H9 (cell line): ENCODE results near the gene TPRX2. TPM values are rescaled to one million over a fixed set of nuclear protein-coding genes. Genes with fewer than 3 reads are reported as not detected.

Experiments used
- DNase-seq: peaks from one replicate; pipeline ENCODE4 v3.0.0-alpha.2; 2017
- H2AFZ ChIP-seq: one replicate; pipeline ENCODE4 v1.6.1; 2013; ENCODE audit warnings: mild to moderate bottlenecking, low read length, control low read depth, moderate library complexity
- H2AK5ac ChIP-seq: 2 replicates; pipeline ENCODE4 v1.6.1; 2013; ENCODE audit warnings: low read length, control low read depth, mixed read lengths; ENCODE audit not compliant: insufficient read length
- H2BK120ac ChIP-seq: one replicate; pipeline ENCODE4 v1.6.1; 2013; ENCODE audit warnings: low read depth, mild to moderate bottlenecking, low read length, control low read depth, inconsistent platforms; ENCODE audit not compliant: poor library complexity, severe bottlenecking
- H2BK12ac ChIP-seq: 2 replicates; pipeline ENCODE4 v1.6.1; 2013; ENCODE audit warnings: low read length, control low read depth, mixed read lengths, low read depth; ENCODE audit not compliant: insufficient read length
- H2BK15ac ChIP-seq: 2 replicates; pipeline ENCODE4 v1.6.1; 2013; ENCODE audit warnings: low read depth, low read length, control low read depth
- H2BK20ac ChIP-seq: one replicate; pipeline ENCODE4 v1.6.1; 2013; ENCODE audit warnings: low read depth, mild to moderate bottlenecking, low read length, control low read depth, inconsistent platforms; ENCODE audit not compliant: poor library complexity, severe bottlenecking
- H2BK5ac ChIP-seq: 2 replicates; pipeline ENCODE4 v1.6.1; 2013; ENCODE audit warnings: low read length, control low read depth, mixed read lengths; ENCODE audit not compliant: insufficient read length
- H3K14ac ChIP-seq: 2 replicates; pipeline ENCODE4 v1.6.1; 2013; ENCODE audit warnings: low read length, control low read depth; ENCODE audit not compliant: insufficient read depth
- H3K18ac ChIP-seq: 2 replicates; pipeline ENCODE4 v1.6.1; 2013; ENCODE audit warnings: low read depth, mild to moderate bottlenecking, mixed read lengths, low read length, control low read depth; ENCODE audit not compliant: insufficient read length
- H3K23ac ChIP-seq: 2 replicates; pipeline ENCODE4 v1.6.1; 2013; ENCODE audit warnings: low read length, control low read depth, mixed read lengths, low read depth; ENCODE audit not compliant: insufficient read length
- H3K23me2 ChIP-seq: 2 replicates; pipeline ENCODE4 v1.6.1; 2013; ENCODE audit warnings: low read depth, mild to moderate bottlenecking, mixed read lengths, low read length, control low read depth; ENCODE audit not compliant: insufficient read length, poor library complexity, severe bottlenecking
- H3K27ac ChIP-seq: 2 replicates; pipeline ENCODE4 v1.5.1; 2013; ENCODE audit warnings: low read length, control low read depth, mixed read lengths, low read depth; ENCODE audit not compliant: insufficient read length
- H3K27me3 ChIP-seq: 2 replicates; pipeline ENCODE4 v1.6.1; 2013; ENCODE audit warnings: low read length, control low read depth, inconsistent platforms; ENCODE audit not compliant: insufficient read depth
- H3K4ac ChIP-seq: 2 replicates; pipeline ENCODE4 v1.6.1; 2013; ENCODE audit warnings: low read depth, mild to moderate bottlenecking, control low read depth, inconsistent platforms, low read length, moderate library complexity
- H3K4me1 ChIP-seq: 2 replicates; pipeline ENCODE4 v1.6.1; 2013; ENCODE audit warnings: low read length, control low read depth, inconsistent platforms; ENCODE audit not compliant: insufficient read depth
- H3K4me2 ChIP-seq: 2 replicates; pipeline ENCODE4 v1.6.1; 2013; ENCODE audit warnings: low read length, control low read depth, mixed read lengths; ENCODE audit not compliant: insufficient read length, insufficient read depth
- H3K56ac ChIP-seq: 2 replicates; pipeline ENCODE4 v1.6.1; 2013; ENCODE audit warnings: low read depth, mild to moderate bottlenecking, mixed read lengths, low read length, control low read depth; ENCODE audit not compliant: insufficient read length
- H3K79me1 ChIP-seq: 2 replicates; pipeline ENCODE4 v1.6.1; 2013; ENCODE audit warnings: low read depth, mild to moderate bottlenecking, moderate library complexity, low read length, control low read depth, inconsistent platforms; ENCODE audit not compliant: insufficient read depth, poor library complexity, severe bottlenecking
- H3K79me2 ChIP-seq: 2 replicates; pipeline ENCODE4 v1.6.1; 2013; ENCODE audit warnings: low read length, control low read depth, inconsistent platforms; ENCODE audit not compliant: insufficient read depth
- H3K9ac ChIP-seq: 2 replicates; pipeline ENCODE4 v1.6.1; 2013; ENCODE audit warnings: low read length, control low read depth, mixed read lengths; ENCODE audit not compliant: insufficient read length; ENCODE audit errors: extremely low read depth
- H3K9me3 ChIP-seq: one replicate; pipeline ENCODE4 v1.6.1; 2013; ENCODE audit warnings: low read depth, low read length, inconsistent platforms; ENCODE audit not compliant: control insufficient read depth
- H3T11ph ChIP-seq: one replicate; pipeline ENCODE4 v1.6.1; 2013; ENCODE audit warnings: mild to moderate bottlenecking, low read length, control low read depth, inconsistent platforms
- H4K20me1 ChIP-seq: one replicate; pipeline ENCODE4 v1.6.1; 2013; ENCODE audit not compliant: control insufficient read depth, insufficient read length, insufficient read depth
- H4K5ac ChIP-seq: 2 replicates; pipeline ENCODE4 v1.6.1; 2013; ENCODE audit warnings: low read depth, mild to moderate bottlenecking, mixed read lengths, low read length, control low read depth; ENCODE audit not compliant: insufficient read length
- H4K8ac ChIP-seq: replicated peaks from 2 replicates; pipeline ENCODE4 v1.6.1; 2013; ENCODE audit warnings: low read length, control low read depth, mixed read lengths, low read depth; ENCODE audit not compliant: insufficient read length
- H4K91ac ChIP-seq: 2 replicates; pipeline ENCODE4 v1.6.1; 2013; ENCODE audit warnings: low read depth, mild to moderate bottlenecking, moderate library complexity, mixed read lengths, low read length, control low read depth; ENCODE audit not compliant: insufficient read length
- H3K27ac Mint-ChIP-seq, 3 experiments: 2 replicates in 2 of 3; 3 replicates in 1 of 3; pipeline ENCODE4 v1.8.0; 2020 to 2021; ENCODE audit warnings: mixed read lengths in 3 of 3, mild to moderate bottlenecking in 1 of 3, moderate library complexity in 1 of 3
- H3K27me3 Mint-ChIP-seq: 2 replicates; pipeline ENCODE4 v1.8.0; 2021; ENCODE audit warnings: low read depth, mild to moderate bottlenecking, moderate library complexity, mixed read lengths
- H3K36me3 Mint-ChIP-seq, 3 experiments: 2 replicates in 2 of 3; 3 replicates in 1 of 3; pipeline ENCODE4 v1.8.0; 2020 to 2021; ENCODE audit warnings: low read depth in 3 of 3, mixed read lengths in 3 of 3; ENCODE audit not compliant: insufficient read depth in 1 of 3
- H3K4me1 Mint-ChIP-seq, 2 experiments: 2 replicates each; pipeline ENCODE4 v1.8.0; 2020; ENCODE audit warnings: mixed read lengths in 2 of 2
- H3K4me3 Mint-ChIP-seq, 2 experiments: 2 replicates in 1 of 2; 3 replicates in 1 of 2; pipeline ENCODE4 v1.8.0; 2020 to 2021; ENCODE audit warnings: mild to moderate bottlenecking in 2 of 2, mixed read lengths in 2 of 2, moderate library complexity in 1 of 2
- H3K9me3 Mint-ChIP-seq, 2 experiments: 2 replicates in 1 of 2; 3 replicates in 1 of 2; pipeline ENCODE4 v1.8.0; 2020; ENCODE audit warnings: mild to moderate bottlenecking in 2 of 2, mixed read lengths in 2 of 2, moderate library complexity in 1 of 2
- CTCF ChIP-seq: fragments of 200-600 bp; sonication (generic); conservative IDR thresholded peaks from 3 replicates; pipeline ENCODE4 v1.8.0; 2021; ENCODE audit warnings: antibody characterized with exemption, mild to moderate bottlenecking
- WGBS: extraction: QIAGEN DNeasy Blood & Tissue Kit; methylation state at CpG from one replicate; pipeline ENCODE4 v1.1.7; 2013; ENCODE audit warnings: missing lambda C conversion rate, low lambda C conversion rate, mixed read lengths; ENCODE audit not compliant: insufficient read length; ENCODE audit errors: extremely low coverage; 5-methylcytosine and 5-hydroxymethylcytosine counted together
- total RNA-seq: library from RNA; stranded (reverse); gene quantifications from 2 replicates; pipeline ENCODE4 v1.2.1, GENCODE V29; 2021

TPRX2 gene
- total RNA-seq, 1 experiment from 2014 or later: not detected

- H2BK15ac ChIP-seq: no peak overlapping the region
- no peak overlapping the region for H2AFZ ChIP-seq
- H4K20me1 ChIP-seq: no peaks in the 10 kb centered on the region
- no peaks in the 10 kb centered on the region for H3K79me2 ChIP-seq
- H3T11ph ChIP-seq: no peak overlapping the region
- no peaks in the 10 kb centered on the region for H3K9me3 ChIP-seq
- H3K18ac ChIP-seq: no peak overlapping the region
- no peaks in the 10 kb centered on the region for H3K4me1 ChIP-seq
- H2AK5ac ChIP-seq: no peak overlapping the region
- peaks cover 0 to 2% (median 0%) of the 10 kb centered on the region in 3 experiments; a peak in 1 of 7 replicates for H3K36me3 Mint-ChIP-seq
- TF ChIP-seq CTCF: no peak
- peaks cover 0 to 7% of the 10 kb centered on the region in 2 experiments; a peak in 3 of 5 replicates for H3K9me3 Mint-ChIP-seq
- H3K4me2 ChIP-seq: no peak overlapping the region
- WGBS: no CpG with 5 or more reads among the region's 6 CpGs
- no peaks in the 10 kb centered on the region; the same call in 1 of the 2 replicates for H3K27me3 Mint-ChIP-seq
- H3K4ac ChIP-seq: no peak overlapping the region
- H2BK20ac ChIP-seq: no peak overlapping the region
- DNase-seq: no peak
- H3K23me2 ChIP-seq: no peaks in the 10 kb centered on the region
- no peaks in the 10 kb centered on the region for H3K27me3 ChIP-seq
- H3K27ac ChIP-seq: no peak overlapping the region
- H2BK5ac ChIP-seq: no peak overlapping the region
- H3K4me1 Mint-ChIP-seq: peaks cover 19 to 29% of the 10 kb centered on the region in 2 experiments
- H3K9ac ChIP-seq: no peak overlapping the region
- no peak overlapping the region; a peak in 1 of 7 replicates for H3K27ac Mint-ChIP-seq
- H3K79me1 ChIP-seq: no peaks in the 10 kb centered on the region
- no peak overlapping the region for H4K5ac ChIP-seq
- H4K8ac ChIP-seq: no peak overlapping the region
- H2BK120ac ChIP-seq: no peak overlapping the region
- no peak overlapping the region for H3K56ac ChIP-seq
- H4K91ac ChIP-seq: no peak overlapping the region
- H2BK12ac ChIP-seq: no peak overlapping the region
- no peak overlapping the region; a peak in 1 of 5 replicates for H3K4me3 Mint-ChIP-seq
- H3K14ac ChIP-seq: no peak overlapping the region
- no peak overlapping the region for H3K23ac ChIP-seq
These were observed 32.2 kb upstream of the TPRX2 start for GRCh38 chr19:47826800-47827199.
